BLaER1 (cell line): ENCODE measurements around the gene EXOC5.

Source experiments
- H3K27ac ChIP-seq: shearing (Covaris generic); formaldehyde crosslinking; 2 replicates; pipeline ENCODE4 v1.8.1; 2022
- H3K27me3 ChIP-seq: shearing (Covaris generic); formaldehyde crosslinking; 2 replicates; pipeline ENCODE4 v1.8.1; 2022
- H3K36me3 ChIP-seq: shearing (Covaris generic); formaldehyde crosslinking; 2 replicates; pipeline ENCODE4 v1.8.1; 2022
- H3K4me1 ChIP-seq: shearing (Covaris generic); formaldehyde crosslinking; 2 replicates; pipeline ENCODE4 v1.8.1; 2022
- H3K4me2 ChIP-seq: shearing (Covaris generic); formaldehyde crosslinking; 2 replicates; pipeline ENCODE4 v1.8.1; 2022
- H3K4me3 ChIP-seq: shearing (Covaris generic); formaldehyde crosslinking; 2 replicates; pipeline ENCODE4 v1.8.1; 2022
- H3K9ac ChIP-seq: shearing (Covaris generic); formaldehyde crosslinking; 2 replicates; pipeline ENCODE4 v1.8.1; 2022
- H3K9me3 ChIP-seq: shearing (Covaris generic); formaldehyde crosslinking; 2 replicates; pipeline ENCODE4 v1.8.1; 2022
- H4K20me1 ChIP-seq: shearing (Covaris generic); formaldehyde crosslinking; 2 replicates; pipeline ENCODE4 v1.8.1; 2022
- Cebpa-rat ChIP-seq: shearing (Covaris generic); IDR thresholded peaks from 2 replicates; pipeline ENCODE4 v1.8.1; 2022

EXOC5 gene

GRCh38 chr14:57268161-57269069 lies at the start of gene EXOC5, which contains the start of gene AP5M1:
EXOC5 (minus strand) TSS chr14:57268905; CDS start chr14:57268648, 257 bp downstream.
AP5M1 (plus strand) TSS chr14:57268971; CDS start chr14:57269315, 344 bp downstream.
- Histone ChIP-seq H3K4me1 (peaks cover 43% of the 10 kb centered on the region), H3K4me3 (peak within 1 kb of the TSS; percentile 78), H3K27me3 (no peaks in the 10 kb centered on the region), H3K9me3 (no peaks in the 10 kb centered on the region), H4K20me1 (peaks cover 40% of the 10 kb centered on the region), H3K27ac (peak within 1 kb of the TSS; percentile 86), H3K9ac (peak within 1 kb of the TSS; percentile 84), H3K36me3 (peaks cover 9% of the 10 kb centered on the region), H3K4me2 (peak within 1 kb of the TSS; percentile 71)
- no peak for TF ChIP-seq Cebpa-rat

- H3K27ac ChIP-seq = no peak overlapping the region
- no peak overlapping the region for H3K4me2 ChIP-seq
- H3K4me3 ChIP-seq = no peak overlapping the region
- no peak overlapping the region for H3K9ac ChIP-seq
- no peaks in the 10 kb centered on the region for H3K36me3 ChIP-seq
- H4K20me1 ChIP-seq = no peaks in the 10 kb centered on the region
- no peaks in the 10 kb centered on the region for H3K27me3 ChIP-seq
- no peak for TF ChIP-seq Cebpa-rat
- no peaks in the 10 kb centered on the region for H3K9me3 ChIP-seq
- H3K4me1 ChIP-seq = no peaks in the 10 kb centered on the region
Observed at GRCh38 chr14:57317248-57317833, 48.6 kb upstream of the EXOC5 start.

GRCh38 chr14:57314396-57315089 lies 45.8 kb upstream of the EXOC5 start:
- Histone ChIP-seq H3K4me2 (no peak overlapping the region), H3K9me3 (no peaks in the 10 kb centered on the region), H3K9ac (no peak overlapping the region), H3K27me3 (no peaks in the 10 kb centered on the region), H3K4me1 (no peaks in the 10 kb centered on the region), H3K27ac (no peak overlapping the region), H3K36me3 (no peaks in the 10 kb centered on the region), H3K4me3 (no peak overlapping the region), H4K20me1 (no peaks in the 10 kb centered on the region)
- TF ChIP-seq Cebpa-rat = no peak

- TF ChIP-seq Cebpa-rat = no peak
- no peaks in the 10 kb centered on the region for H4K20me1 ChIP-seq
- peaks cover 7% of the 10 kb centered on the region for H3K4me1 ChIP-seq
- H3K27ac ChIP-seq = no peak overlapping the region
- H3K4me2 ChIP-seq = no peak overlapping the region
- H3K27me3 ChIP-seq = no peaks in the 10 kb centered on the region
- H3K9ac ChIP-seq = no peak overlapping the region
- H3K36me3 ChIP-seq = no peaks in the 10 kb centered on the region
- H3K4me3 ChIP-seq = no peak overlapping the region
- H3K9me3 ChIP-seq = no peaks in the 10 kb centered on the region
Observed at GRCh38 chr14:57302883-57303282, 34.2 kb upstream of the EXOC5 start.

GRCh38 chr14:57299511-57299910 lies 30.8 kb upstream of the EXOC5 start:
- no peaks in the 10 kb centered on the region for H4K20me1 ChIP-seq
- H3K4me3 ChIP-seq = no peak overlapping the region
- H3K4me1 ChIP-seq = peaks cover 7% of the 10 kb centered on the region
- no peaks in the 10 kb centered on the region for H3K9me3 ChIP-seq
- no peak overlapping the region for H3K27ac ChIP-seq
- no peak for TF ChIP-seq Cebpa-rat
- no peak overlapping the region for H3K9ac ChIP-seq
- no peaks in the 10 kb centered on the region for H3K36me3 ChIP-seq
- H3K4me2 ChIP-seq = no peak overlapping the region
- H3K27me3 ChIP-seq = no peaks in the 10 kb centered on the region

- H3K9ac ChIP-seq = no peak overlapping the region
- H3K27me3 ChIP-seq = no peaks in the 10 kb centered on the region
- H3K9me3 ChIP-seq = no peaks in the 10 kb centered on the region
- H4K20me1 ChIP-seq = no peaks in the 10 kb centered on the region
- H3K27ac ChIP-seq = no peak overlapping the region
- no peak overlapping the region for H3K4me3 ChIP-seq
- H3K4me2 ChIP-seq = no peak overlapping the region
- TF ChIP-seq Cebpa-rat = no peak
- no peaks in the 10 kb centered on the region for H3K36me3 ChIP-seq
- H3K4me1 ChIP-seq = peaks cover 7% of the 10 kb centered on the region
Observed at GRCh38 chr14:57297852-57298251, 29.1 kb upstream of the EXOC5 start.

GRCh38 chr14:57295239-57295638 lies 26.5 kb upstream of the EXOC5 start:
- H3K4me2 ChIP-seq = no peak overlapping the region

GRCh38 chr14:57293866-57294837 lies 25.4 kb upstream of the EXOC5 start:
- Histone ChIP-seq H3K4me1 (no peaks in the 10 kb centered on the region), H3K4me2 (no peak overlapping the region), H3K27ac (no peak overlapping the region), H3K4me3 (no peak overlapping the region), H4K20me1 (no peaks in the 10 kb centered on the region), H3K9me3 (no peaks in the 10 kb centered on the region), H3K27me3 (no peaks in the 10 kb centered on the region), H3K36me3 (peaks cover 10% of the 10 kb centered on the region), H3K9ac (no peak overlapping the region)
- TF ChIP-seq Cebpa-rat = no peak

More at GRCh38 chr14:57295239-57295638, 26.5 kb upstream of the EXOC5 start:
- no peaks in the 10 kb centered on the region for H3K9me3 ChIP-seq
- H3K9ac ChIP-seq = no peak overlapping the region
- H4K20me1 ChIP-seq = no peaks in the 10 kb centered on the region
- H3K27ac ChIP-seq = no peak overlapping the region
- no peak overlapping the region for H3K4me3 ChIP-seq
- H3K4me1 ChIP-seq = no peaks in the 10 kb centered on the region
- H3K27me3 ChIP-seq = no peaks in the 10 kb centered on the region
- peaks cover 8% of the 10 kb centered on the region for H3K36me3 ChIP-seq
- no peak for TF ChIP-seq Cebpa-rat
